ENCODE measurements around the gene PCK2.

Gene PCK2

GRCh38 chr14:24056800-24057184, 37.3 kb upstream of the PCK2 start:
- H3K27me3 ChIP-seq (ENCODE audit: insufficient read depth, poor library complexity, severe bottlenecking), result peaks cover 17% of the 10 kb centered on the region
- DNase-seq (ENCODE audit: low read depth in 1 of 2, low spot score in 1 of 2), result no peak
- no peak overlapping the region for H3K4me3 ChIP-seq (replicated peaks; ENCODE audit: insufficient read depth, low read length)
- no peak overlapping the region for H3K27ac ChIP-seq (replicated peaks)
- no peak for TF ChIP-seq CTCF (IDR thresholded peaks at IDR 0.05; ENCODE audit: insufficient read depth, low read length)
- no peak for TF ChIP-seq REST (IDR thresholded peaks at IDR 0.05; ENCODE audit: insufficient replicate concordance, low read depth)
- no peak for TF ChIP-seq POLR2AphosphoS5 (IDR thresholded peaks at IDR 0.05; ENCODE audit: low read depth)
- TF ChIP-seq SPI1 (IDR thresholded peaks at IDR 0.05; ENCODE audit: borderline replicate concordance, low read depth), result no peak
- TF ChIP-seq GABPA (IDR thresholded peaks at IDR 0.05; ENCODE audit: low read depth), result no peak

- DNase-seq (ENCODE audit: low read depth in 1 of 2, low spot score in 1 of 2), result no peak
- H3K27me3 ChIP-seq (ENCODE audit: insufficient read depth, poor library complexity, severe bottlenecking), result peaks cover 16% of the 10 kb centered on the region
- H3K27ac ChIP-seq (replicated peaks), result no peak overlapping the region
- TF ChIP-seq CTCF (IDR thresholded peaks at IDR 0.05; ENCODE audit: insufficient read depth, low read length), result no peak
- TF ChIP-seq REST (IDR thresholded peaks at IDR 0.05; ENCODE audit: insufficient replicate concordance, low read depth), result no peak
- no peak for TF ChIP-seq SPI1 (IDR thresholded peaks at IDR 0.05; ENCODE audit: borderline replicate concordance, low read depth)
- H3K4me3 ChIP-seq (replicated peaks; ENCODE audit: insufficient read depth, low read length), result no peak overlapping the region
These were observed 36.8 kb upstream of the PCK2 start for GRCh38 chr14:24057271-24057670.

- DNase-seq (ENCODE audit: low read depth in 1 of 2, low spot score in 1 of 2), result no peak
- Histone ChIP-seq H3K4me3 (replicated peaks; ENCODE audit: insufficient read depth, low read length) (no peak overlapping the region), H3K27me3 (ENCODE audit: insufficient read depth, poor library complexity, severe bottlenecking) (peaks cover 11% of the 10 kb centered on the region), H3K27ac (replicated peaks) (no peak overlapping the region)
- TF ChIP-seq SPI1 (IDR thresholded peaks at IDR 0.05; ENCODE audit: borderline replicate concordance, low read depth), result no peak
- no peak for TF ChIP-seq GABPA (IDR thresholded peaks at IDR 0.05; ENCODE audit: low read depth)
- TF ChIP-seq POLR2AphosphoS5 (IDR thresholded peaks at IDR 0.05; ENCODE audit: low read depth), result no peak
- TF ChIP-seq REST (IDR thresholded peaks at IDR 0.05; ENCODE audit: insufficient replicate concordance, low read depth), result no peak
- TF ChIP-seq CTCF (IDR thresholded peaks at IDR 0.05; ENCODE audit: insufficient read depth, low read length), result no peak
These were observed 36.2 kb upstream of the PCK2 start for GRCh38 chr14:24057867-24058259.
